ENCODE measurements around the gene UCHL5.

DNA sequence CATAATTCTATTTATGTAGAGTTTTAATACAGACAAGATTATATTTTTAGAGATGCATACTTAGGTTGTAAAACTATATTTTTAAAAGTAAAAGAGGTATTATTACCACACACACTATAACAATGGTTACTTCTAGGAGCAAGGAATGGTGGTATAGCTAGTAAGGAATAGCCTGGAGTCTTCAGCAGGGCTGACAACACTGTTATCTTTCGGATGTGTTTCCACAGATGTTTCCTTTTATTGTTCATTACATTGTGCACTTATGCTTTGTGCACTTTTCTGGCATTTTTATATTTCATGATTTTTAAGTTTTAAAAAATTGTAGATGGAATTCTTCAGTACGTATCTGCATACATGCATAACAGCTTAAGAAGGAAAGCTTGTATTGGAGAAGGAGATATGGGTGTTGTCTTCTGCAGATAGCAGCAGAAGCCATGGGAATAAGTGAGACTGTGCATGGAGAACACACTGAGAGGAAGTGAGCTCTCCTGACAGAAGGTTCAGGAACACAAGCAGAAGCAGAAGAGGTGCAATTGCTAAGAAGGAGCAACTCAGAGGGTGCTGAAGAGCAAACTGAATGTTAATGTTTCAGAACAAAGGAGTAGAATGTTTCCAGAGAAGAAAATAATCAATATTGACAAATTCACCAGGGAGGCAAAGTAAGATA lies 91.8 kb downstream of the UCHL5 start:
- TF ChIP-seq CREB1 (IDR thresholded peaks at IDR 0.05; ENCODE audit: low read depth), result no peak
- TF ChIP-seq NFIC (IDR thresholded peaks at IDR 0.05), result no peak
- no peak for TF ChIP-seq YY1 (IDR thresholded peaks at IDR 0.05; ENCODE audit: low read depth)
- TF ChIP-seq TAF1 (IDR thresholded peaks at IDR 0.05; ENCODE audit: low read depth), result no peak
- no peak for TF ChIP-seq RAD21 (IDR thresholded peaks at IDR 0.05; ENCODE audit: low read depth)
